ENCODE results near the gene SV2C.
"Not testable (repeated sequence)": the region's sequence is repeated elsewhere in the genome, so short reads cannot be mapped to it uniquely, and the experiment has no call there.

SV2C gene

DNA sequence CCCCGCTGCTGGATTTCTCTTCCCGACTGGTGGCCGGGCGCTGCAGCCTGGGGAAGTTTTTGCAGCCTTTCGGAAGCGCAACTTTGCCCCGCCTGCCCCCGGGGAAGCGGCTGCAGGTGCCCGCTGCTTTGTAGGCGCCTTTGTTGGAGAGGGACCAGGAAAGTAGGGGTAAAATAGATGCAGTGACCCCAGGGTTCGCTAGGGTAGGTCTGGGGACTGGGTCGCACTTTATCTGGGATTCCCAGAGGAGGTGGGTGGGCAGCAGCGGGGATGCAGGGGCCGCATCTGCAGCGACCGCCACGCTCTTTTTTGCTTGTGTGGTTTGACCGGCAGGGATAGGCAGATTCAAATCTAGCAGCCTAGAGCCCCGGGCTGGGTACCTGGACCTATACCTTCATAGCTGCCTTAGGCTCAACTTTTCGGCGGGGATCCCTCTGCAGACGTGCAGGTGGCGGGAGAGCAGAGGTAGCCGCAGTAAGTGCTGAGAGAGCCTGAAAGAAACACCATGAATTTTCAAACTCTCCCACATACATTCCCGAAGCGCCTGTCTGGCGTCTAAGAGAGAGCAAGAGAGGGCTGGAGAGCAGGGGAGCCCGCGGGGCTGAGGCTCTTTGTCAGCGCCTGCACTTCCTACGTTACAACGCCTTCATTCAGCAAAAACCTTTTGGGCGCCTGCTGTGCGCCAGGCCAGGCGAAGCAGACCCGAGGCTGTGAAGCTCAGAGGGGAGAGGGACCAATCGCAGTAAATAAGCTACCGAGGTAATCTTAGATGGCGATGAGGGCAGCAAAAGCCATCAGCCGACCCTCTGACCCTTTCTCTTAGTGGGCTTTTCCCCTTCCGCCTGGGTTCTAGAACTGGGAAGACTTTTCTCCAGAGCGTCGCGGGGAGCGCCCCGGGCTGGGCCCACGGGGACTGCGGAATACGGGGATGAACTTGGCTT, 642 bp downstream of the SV2C start:
- Mint-ChIP-seq H3K4me3 (peak overlapping the region; percentile 78), H3K4me1 (ENCODE audit: low read depth) (peaks cover 27% of the 10 kb centered on the region), H3K27me3 (peaks cover 41% of the 10 kb centered on the region), H3K9me3 (ENCODE audit: low read depth) (no peaks in the 10 kb centered on the region), H3K36me3 (no peaks in the 10 kb centered on the region), H3K27ac (no peak overlapping the region)

- H3K4me3 Mint-ChIP-seq: peak overlapping the region; percentile 78
Measured at GRCh38 chr5:76084496-76085242, 1.5 kb downstream of the SV2C start.

GRCh38 chr5:76085243-76085579, 2.0 kb downstream of the SV2C start:
- Mint-ChIP-seq H3K4me1 (ENCODE audit: low read depth) (peaks cover 27% of the 10 kb centered on the region), H3K27me3 (peaks cover 40% of the 10 kb centered on the region), H3K36me3 (peaks cover 2% of the 10 kb centered on the region), H3K27ac (no peak overlapping the region), H3K9me3 (ENCODE audit: low read depth) (no peaks in the 10 kb centered on the region), H3K4me3 (peak overlapping the region; percentile 71)

More at GRCh38 chr5:76084496-76085242, 1.5 kb downstream of the SV2C start:
- Mint-ChIP-seq H3K36me3 (peaks cover 2% of the 10 kb centered on the region), H3K27ac (no peak overlapping the region), H3K4me1 (ENCODE audit: low read depth) (peaks cover 27% of the 10 kb centered on the region), H3K9me3 (ENCODE audit: low read depth) (no peaks in the 10 kb centered on the region), H3K27me3 (peaks cover 43% of the 10 kb centered on the region)

DNA sequence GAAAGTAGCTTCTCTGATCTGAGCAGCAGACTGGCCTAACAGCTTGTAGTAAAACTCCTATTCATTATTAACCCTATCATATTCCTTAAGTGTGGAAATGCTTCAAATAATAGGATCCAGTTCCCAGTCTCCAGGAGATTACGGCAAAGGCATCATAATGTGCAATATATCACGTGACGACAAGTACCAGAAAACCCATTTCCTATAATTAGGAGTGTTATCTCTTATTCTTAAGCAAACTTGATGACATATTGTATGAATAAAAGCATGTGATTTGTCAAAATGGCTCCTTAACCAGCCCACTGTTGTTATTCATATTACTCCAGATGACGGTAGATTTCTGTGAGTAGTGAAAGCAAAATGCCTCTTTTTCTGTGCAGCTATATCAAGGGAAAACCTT, 2.9 kb downstream of the SV2C start:
- Mint-ChIP-seq H3K27ac (no peak overlapping the region), H3K4me3 (peak overlapping the region; percentile 10), H3K4me1 (ENCODE audit: low read depth) (peaks cover 27% of the 10 kb centered on the region), H3K27me3 (peaks cover 36% of the 10 kb centered on the region), H3K9me3 (ENCODE audit: low read depth) (no peaks in the 10 kb centered on the region), H3K36me3 (peaks cover 2% of the 10 kb centered on the region)

- H3K27ac Mint-ChIP-seq: not testable (repeated sequence)
Measured at GRCh38 chr5:76089156-76089555, 6.0 kb downstream of the SV2C start.

GRCh38 chr5:76091351-76091750, 8.2 kb downstream of the SV2C start:
- H3K27me3 Mint-ChIP-seq: peaks cover 18% of the 10 kb centered on the region
- H3K27ac Mint-ChIP-seq: no peak overlapping the region
- H3K9me3 Mint-ChIP-seq (ENCODE audit: low read depth): no peaks in the 10 kb centered on the region
- no peaks in the 10 kb centered on the region for H3K4me1 Mint-ChIP-seq (ENCODE audit: low read depth)
- peaks cover 2% of the 10 kb centered on the region for H3K36me3 Mint-ChIP-seq
- no peak overlapping the region for H3K4me3 Mint-ChIP-seq

More at GRCh38 chr5:76089156-76089555, 6.0 kb downstream of the SV2C start:
- H3K27me3 Mint-ChIP-seq: peaks cover 24% of the 10 kb centered on the region
- not testable (repeated sequence) for H3K4me3 Mint-ChIP-seq; H3K36me3 Mint-ChIP-seq; H3K4me1 Mint-ChIP-seq (ENCODE audit: low read depth); H3K9me3 Mint-ChIP-seq (ENCODE audit: low read depth)

- Mint-ChIP-seq H3K27ac (no peak overlapping the region), H3K27me3 (peaks cover 10% of the 10 kb centered on the region), H3K4me1 (ENCODE audit: low read depth) (peaks cover 9% of the 10 kb centered on the region), H3K9me3 (ENCODE audit: low read depth) (no peaks in the 10 kb centered on the region), H3K4me3 (no peak overlapping the region), H3K36me3 (no peaks in the 10 kb centered on the region)
Measured at GRCh38 chr5:76099286-76099702, 16.1 kb downstream of the SV2C start.

DNA sequence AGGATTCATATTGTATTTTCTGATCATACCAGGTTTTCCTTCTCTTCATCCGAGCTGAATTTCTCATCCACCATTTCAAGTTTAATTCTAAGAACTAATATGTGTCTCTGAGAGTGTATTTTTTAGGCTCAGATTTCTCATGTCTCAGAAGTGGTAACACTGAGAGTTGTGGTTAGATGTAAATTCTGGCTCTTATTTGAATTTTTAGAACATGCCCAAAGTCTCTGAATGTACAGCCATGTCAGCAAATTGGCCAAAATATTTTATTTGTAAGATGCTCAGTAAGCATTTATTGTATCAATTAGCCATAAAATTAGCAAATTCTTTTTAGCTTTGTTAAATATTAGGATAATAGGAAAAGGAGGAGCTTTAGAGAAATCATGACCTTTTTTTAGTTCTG, 16.6 kb downstream of the SV2C start:
- peaks cover 9% of the 10 kb centered on the region for H3K4me1 Mint-ChIP-seq (ENCODE audit: low read depth)
- H3K9me3 Mint-ChIP-seq (ENCODE audit: low read depth): no peaks in the 10 kb centered on the region
- H3K36me3 Mint-ChIP-seq: no peaks in the 10 kb centered on the region
- no peak overlapping the region for H3K27ac Mint-ChIP-seq
- H3K4me3 Mint-ChIP-seq: no peak overlapping the region
- peaks cover 12% of the 10 kb centered on the region for H3K27me3 Mint-ChIP-seq

- H3K27me3 Mint-ChIP-seq: peaks cover 14% of the 10 kb centered on the region
- H3K27ac Mint-ChIP-seq: no peak overlapping the region
- H3K4me3 Mint-ChIP-seq: no peak overlapping the region
- no peaks in the 10 kb centered on the region for H3K36me3 Mint-ChIP-seq
- H3K9me3 Mint-ChIP-seq (ENCODE audit: low read depth): no peaks in the 10 kb centered on the region
- H3K4me1 Mint-ChIP-seq (ENCODE audit: low read depth): peaks cover 7% of the 10 kb centered on the region
Measured at GRCh38 chr5:76104027-76104426, 20.8 kb downstream of the SV2C start.

DNA sequence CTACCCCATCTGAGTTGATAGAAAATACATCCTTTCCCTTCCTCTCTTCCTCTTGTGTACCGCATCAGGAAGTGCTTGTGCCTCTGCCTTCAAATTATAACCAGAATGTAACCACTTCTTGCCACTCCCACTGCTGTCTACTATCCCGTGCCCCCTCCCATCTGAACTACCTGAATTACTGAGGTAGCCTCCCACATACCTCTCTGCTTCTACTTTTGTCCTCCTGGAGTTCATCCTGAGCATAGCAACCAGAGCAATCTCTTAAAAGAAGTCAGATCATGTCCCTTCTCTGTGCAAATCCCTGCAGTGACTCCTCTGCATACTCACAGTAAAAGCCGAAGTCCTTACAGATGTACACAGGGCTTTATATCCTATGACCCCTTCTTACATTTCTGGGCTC, 23.0 kb downstream of the SV2C start:
- H3K4me3 Mint-ChIP-seq: no peak overlapping the region
- H3K4me1 Mint-ChIP-seq (ENCODE audit: low read depth): no peaks in the 10 kb centered on the region
- no peaks in the 10 kb centered on the region for H3K9me3 Mint-ChIP-seq (ENCODE audit: low read depth)
- H3K27me3 Mint-ChIP-seq: peaks cover 14% of the 10 kb centered on the region
- H3K27ac Mint-ChIP-seq: no peak overlapping the region
- H3K36me3 Mint-ChIP-seq: no peaks in the 10 kb centered on the region

- H3K27ac Mint-ChIP-seq: no peak overlapping the region
- H3K9me3 Mint-ChIP-seq (ENCODE audit: low read depth): no peaks in the 10 kb centered on the region
- peaks cover 12% of the 10 kb centered on the region for H3K27me3 Mint-ChIP-seq
- H3K4me3 Mint-ChIP-seq: no peak overlapping the region
- H3K36me3 Mint-ChIP-seq: no peaks in the 10 kb centered on the region
- H3K4me1 Mint-ChIP-seq (ENCODE audit: low read depth): no peaks in the 10 kb centered on the region
Measured at GRCh38 chr5:76111477-76112174, 28.4 kb downstream of the SV2C start.

GRCh38 chr5:76113103-76113502, 29.9 kb downstream of the SV2C start:
- Mint-ChIP-seq H3K27me3 (peaks cover 11% of the 10 kb centered on the region), H3K9me3 (ENCODE audit: low read depth) (no peaks in the 10 kb centered on the region), H3K36me3 (no peaks in the 10 kb centered on the region), H3K4me3 (no peak overlapping the region), H3K4me1 (ENCODE audit: low read depth) (no peaks in the 10 kb centered on the region), H3K27ac (no peak overlapping the region)

GRCh38 chr5:76114179-76114851, 31.1 kb downstream of the SV2C start:
- Mint-ChIP-seq H3K27me3 (peaks cover 13% of the 10 kb centered on the region), H3K4me3 (no peak overlapping the region), H3K4me1 (ENCODE audit: low read depth) (no peaks in the 10 kb centered on the region), H3K9me3 (ENCODE audit: low read depth) (no peaks in the 10 kb centered on the region), H3K27ac (no peak overlapping the region), H3K36me3 (no peaks in the 10 kb centered on the region)

DNA sequence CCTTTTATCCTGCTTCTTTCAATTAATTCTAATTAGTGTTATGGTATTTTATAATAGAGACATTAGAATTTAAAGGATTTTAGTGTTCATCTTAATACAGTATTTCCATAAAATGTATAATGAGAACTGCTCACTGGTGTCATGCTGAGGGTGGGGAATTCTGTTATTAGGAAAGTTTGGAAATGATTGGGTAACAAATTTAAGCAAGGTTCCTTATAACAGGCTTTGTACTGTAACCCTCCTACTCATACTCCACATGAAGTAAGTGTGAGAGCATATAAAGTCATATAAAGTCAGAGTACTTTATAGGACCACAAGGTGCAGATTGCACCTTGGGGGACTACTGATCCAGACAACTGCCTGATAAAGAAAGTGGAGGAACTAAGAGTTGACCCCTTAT, 42.2 kb downstream of the SV2C start:
- no peak overlapping the region for H3K27ac Mint-ChIP-seq
- H3K27me3 Mint-ChIP-seq: peaks cover 13% of the 10 kb centered on the region
- peaks cover 2% of the 10 kb centered on the region for H3K36me3 Mint-ChIP-seq
- H3K4me3 Mint-ChIP-seq: no peak overlapping the region
- H3K4me1 Mint-ChIP-seq (ENCODE audit: low read depth): no peaks in the 10 kb centered on the region
- no peaks in the 10 kb centered on the region for H3K9me3 Mint-ChIP-seq (ENCODE audit: low read depth)

Data from activated naive CD8-positive, alpha-beta T cell (primary cell).